ENCODE data around the gene TPBGL.

DNA sequence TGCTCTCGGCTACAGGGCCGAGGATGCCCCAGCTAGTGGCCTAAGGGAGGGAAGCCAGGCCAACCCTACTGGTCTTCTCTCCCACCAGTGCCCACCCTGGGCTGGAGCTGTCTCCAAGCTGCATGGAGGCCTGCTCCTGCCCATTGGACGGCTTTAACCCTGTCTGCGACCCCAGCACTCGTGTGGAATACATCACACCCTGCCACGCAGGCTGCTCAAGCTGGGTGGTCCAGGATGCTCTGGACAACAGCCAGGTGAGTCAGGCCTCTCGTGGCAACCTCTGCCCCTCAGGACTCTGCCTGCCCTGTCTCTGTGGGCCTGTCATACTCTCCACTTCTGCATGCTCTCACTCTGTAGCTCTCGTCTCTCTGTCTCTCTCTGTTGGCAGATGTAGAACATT lies 44.1 kb upstream of the TPBGL start:
- no peak for TF ChIP-seq EZH2 (IDR thresholded peaks at IDR 0.05; ENCODE audit: borderline replicate concordance, low read depth, low read length, severe bottlenecking)
- TF ChIP-seq, protein P1, sequence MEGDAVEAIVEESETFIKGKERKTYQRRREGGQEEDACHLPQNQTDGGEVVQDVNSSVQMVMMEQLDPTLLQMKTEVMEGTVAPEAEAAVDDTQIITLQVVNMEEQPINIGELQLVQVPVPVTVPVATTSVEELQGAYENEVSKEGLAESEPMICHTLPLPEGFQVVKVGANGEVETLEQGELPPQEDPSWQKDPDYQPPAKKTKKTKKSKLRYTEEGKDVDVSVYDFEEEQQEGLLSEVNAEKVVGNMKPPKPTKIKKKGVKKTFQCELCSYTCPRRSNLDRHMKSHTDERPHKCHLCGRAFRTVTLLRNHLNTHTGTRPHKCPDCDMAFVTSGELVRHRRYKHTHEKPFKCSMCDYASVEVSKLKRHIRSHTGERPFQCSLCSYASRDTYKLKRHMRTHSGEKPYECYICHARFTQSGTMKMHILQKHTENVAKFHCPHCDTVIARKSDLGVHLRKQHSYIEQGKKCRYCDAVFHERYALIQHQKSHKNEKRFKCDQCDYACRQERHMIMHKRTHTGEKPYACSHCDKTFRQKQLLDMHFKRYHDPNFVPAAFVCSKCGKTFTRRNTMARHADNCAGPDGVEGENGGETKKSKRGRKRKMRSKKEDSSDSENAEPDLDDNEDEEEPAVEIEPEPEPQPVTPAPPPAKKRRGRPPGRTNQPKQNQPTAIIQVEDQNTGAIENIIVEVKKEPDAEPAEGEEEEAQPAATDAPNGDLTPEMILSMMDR (IDR thresholded peaks at IDR 0.05; ENCODE audit: borderline replicate concordance, extremely low read depth, low read length, poor library complexity, severe bottlenecking), result no peak

All from DND-41 (cell line).